A673 (cell line): Measurements from ENCODE around the gene CD200R1L. TPM values are rescaled to one million over a fixed set of nuclear protein-coding genes. Genes with fewer than 3 reads are reported as not detected.

Experiments
- BruUV-seq: library from RNA; stranded (reverse); fragments of 400-500 nt; replicated peaks from 2 replicates; lab custom pipeline; 2021; lab: Mats Ljungman, UMichigan
- CTCF ChIA-PET: fragments of 300-600 bp; sonication (Branson Sonifier 250); formaldehyde crosslinking; loops from one replicate; lab custom pipeline; 2022; ENCODE audit warnings: antibody characterized with exemption; lab: Charles Lee
- POLR2A ChIA-PET: fragments of 300-600 bp; sonication (Branson Sonifier 250); formaldehyde crosslinking; loops from one replicate; lab custom pipeline; 2022; ENCODE audit warnings: antibody characterized with exemption; ENCODE audit not compliant: low non-redundant PET; lab: Charles Lee
- DNase-seq: peaks from one replicate; pipeline ENCODE4 v3.0.0-alpha.2; 2015; ENCODE audit warnings: low spot score
- H3K27ac ChIP-seq: fragments of 200-600 bp; sonication (generic); 2 replicates; pipeline ENCODE4 v1.5.1; 2016; ENCODE audit warnings: mixed run types, low read depth, mild to moderate bottlenecking, mixed read lengths, antibody characterized with exemption, low read length; ENCODE audit not compliant: poor library complexity, severe bottlenecking
- H3K27me3 ChIP-seq: fragments of 200-600 bp; sonication (generic); replicated peaks from 2 replicates; pipeline ENCODE4 v1.6.1; 2017; ENCODE audit warnings: mixed run types, low read depth, mild to moderate bottlenecking, mixed read lengths, antibody characterized with exemption, low read length; ENCODE audit not compliant: insufficient read depth, poor library complexity
- H3K36me3 ChIP-seq: fragments of 200-600 bp; sonication (generic); 2 replicates; pipeline ENCODE4 v1.6.1; 2016; ENCODE audit warnings: mixed run types, mild to moderate bottlenecking, mixed read lengths, antibody characterized with exemption, low read length; ENCODE audit not compliant: insufficient read depth, poor library complexity, severe bottlenecking
- H3K4me1 ChIP-seq: fragments of 200-600 bp; sonication (generic); 2 replicates; pipeline ENCODE4 v1.6.1; 2017; ENCODE audit warnings: mixed run types, mild to moderate bottlenecking, mixed read lengths, antibody characterized with exemption, low read length; ENCODE audit not compliant: insufficient read depth, poor library complexity, severe bottlenecking
- H3K4me3 ChIP-seq: fragments of 200-600 bp; sonication (generic); 2 replicates; pipeline ENCODE4 v1.5.1; 2016; ENCODE audit warnings: low read depth, mixed run types, mild to moderate bottlenecking, mixed read lengths, low read length; ENCODE audit not compliant: poor library complexity, severe bottlenecking
- H3K9me3 ChIP-seq: fragments of 200-600 bp; sonication (generic); 2 replicates; pipeline ENCODE4 v1.6.1; 2016; ENCODE audit warnings: mixed run types, low read depth, mild to moderate bottlenecking, mixed read lengths, antibody characterized with exemption, low read length; ENCODE audit not compliant: poor library complexity, severe bottlenecking
- EZH2 ChIP-seq: fragments of 200-600 bp; sonication (generic); IDR thresholded peaks from 2 replicates; pipeline ENCODE4 v1.6.1; 2017; ENCODE audit warnings: borderline replicate concordance, low read depth, mild to moderate bottlenecking, mixed read lengths, antibody characterized with exemption, low read length; ENCODE audit not compliant: poor library complexity, severe bottlenecking
- intact Hi-C: fragments of 100-400 bp; cut with micrococcal nuclease; formaldehyde crosslinking; loops from one replicate; pipeline ENCODE4 v1.10.0; 2022; ENCODE audit not compliant: unreplicated experiment
- total RNA-seq: library from RNA; stranded (reverse); gene quantifications from 2 replicates; pipeline ENCODE4 v1.2.3, GENCODE V29; 2021
- TF ChIP-seq, protein P1 (sequence below): fragments of 300-800, 200-600 bp; sonication (generic); conservative IDR thresholded peaks from 2 replicates; pipeline ENCODE4 v1.5.1; 2017; ENCODE audit warnings: low read depth, mild to moderate bottlenecking, antibody characterized with exemption, low read length, moderate library complexity, mixed read lengths

The CD200R1L gene
- total RNA-seq, 1 experiment from 2014 or later = not detected

GRCh38 chr3:112803467-112803866, 43.2 kb downstream of the CD200R1L start:
- no peaks in the 10 kb centered on the region for H3K4me1 ChIP-seq
- no peak overlapping the region for H3K27ac ChIP-seq
- POLR2A ChIA-PET = no interaction called here
- no peak for DNase-seq
- intact Hi-C loops = no loop called here
- H3K9me3 ChIP-seq = no peaks in the 10 kb centered on the region
- BruUV-seq = no TSS peak
- H3K27me3 ChIP-seq = peaks cover 7% of the 10 kb centered on the region
- no peaks in the 10 kb centered on the region for H3K36me3 ChIP-seq
- H3K4me3 ChIP-seq = no peak overlapping the region
- CTCF ChIA-PET = no interaction called here
- TF ChIP-seq, protein P1, sequence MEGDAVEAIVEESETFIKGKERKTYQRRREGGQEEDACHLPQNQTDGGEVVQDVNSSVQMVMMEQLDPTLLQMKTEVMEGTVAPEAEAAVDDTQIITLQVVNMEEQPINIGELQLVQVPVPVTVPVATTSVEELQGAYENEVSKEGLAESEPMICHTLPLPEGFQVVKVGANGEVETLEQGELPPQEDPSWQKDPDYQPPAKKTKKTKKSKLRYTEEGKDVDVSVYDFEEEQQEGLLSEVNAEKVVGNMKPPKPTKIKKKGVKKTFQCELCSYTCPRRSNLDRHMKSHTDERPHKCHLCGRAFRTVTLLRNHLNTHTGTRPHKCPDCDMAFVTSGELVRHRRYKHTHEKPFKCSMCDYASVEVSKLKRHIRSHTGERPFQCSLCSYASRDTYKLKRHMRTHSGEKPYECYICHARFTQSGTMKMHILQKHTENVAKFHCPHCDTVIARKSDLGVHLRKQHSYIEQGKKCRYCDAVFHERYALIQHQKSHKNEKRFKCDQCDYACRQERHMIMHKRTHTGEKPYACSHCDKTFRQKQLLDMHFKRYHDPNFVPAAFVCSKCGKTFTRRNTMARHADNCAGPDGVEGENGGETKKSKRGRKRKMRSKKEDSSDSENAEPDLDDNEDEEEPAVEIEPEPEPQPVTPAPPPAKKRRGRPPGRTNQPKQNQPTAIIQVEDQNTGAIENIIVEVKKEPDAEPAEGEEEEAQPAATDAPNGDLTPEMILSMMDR = no peak
- no peak for TF ChIP-seq EZH2

DNA sequence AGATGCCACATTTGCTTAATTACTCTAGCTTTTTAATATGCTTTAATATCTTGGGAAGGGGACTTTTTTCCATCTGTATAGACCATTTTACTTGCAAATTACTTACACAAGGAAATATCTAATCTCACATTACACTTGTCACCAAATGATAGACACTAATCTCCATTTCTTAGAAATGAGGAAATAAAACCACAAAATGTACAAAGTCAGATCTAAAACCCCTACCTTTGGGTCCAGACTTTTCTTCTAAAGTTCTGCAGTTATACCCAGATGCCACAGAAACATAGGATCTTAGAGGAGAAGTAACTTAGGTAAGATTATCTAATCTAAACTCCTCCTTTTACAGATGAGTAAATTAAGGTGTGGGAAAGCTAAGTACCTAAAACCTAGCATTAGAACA, 44.3 kb downstream of the CD200R1L start:
- intact Hi-C loops = no loop called here
- Histone ChIP-seq H3K9me3 (no peaks in the 10 kb centered on the region), H3K4me3 (no peak overlapping the region), H3K27me3 (peaks cover 4% of the 10 kb centered on the region), H3K4me1 (no peaks in the 10 kb centered on the region), H3K36me3 (no peaks in the 10 kb centered on the region), H3K27ac (no peak overlapping the region)
- no TSS peak for BruUV-seq
- ChIA-PET POLR2A (no interaction called here), CTCF (no interaction called here)
- TF ChIP-seq EZH2 = no peak
- TF ChIP-seq, protein P1 = no peak
- DNase-seq = no peak

- DNase-seq = no peak
- intact Hi-C loops = no loop called here
- ChIA-PET POLR2A (no interaction called here), CTCF (no interaction called here)
- Histone ChIP-seq H3K27ac (no peak overlapping the region), H3K4me3 (no peak overlapping the region), H3K27me3 (no peaks in the 10 kb centered on the region), H3K4me1 (no peaks in the 10 kb centered on the region), H3K36me3 (no peaks in the 10 kb centered on the region), H3K9me3 (no peaks in the 10 kb centered on the region)
- BruUV-seq = no TSS peak
- TF ChIP-seq EZH2 = no peak
- TF ChIP-seq, protein P1 = no peak
Observed at GRCh38 chr3:112799946-112800345, 46.7 kb downstream of the CD200R1L start.
